ENCODE results near the gene SLC38A4. TPM values are rescaled to one million over a fixed set of nuclear protein-coding genes. Genes with fewer than 3 reads are reported as not detected.

SLC38A4 gene
- total and polyA plus RNA-seq, 9 of the 15 experiments (the other 6 are each of a cell fraction or from before 2014, with no cell fraction given), result 0.16 TPM; not detected in 8

DNA sequence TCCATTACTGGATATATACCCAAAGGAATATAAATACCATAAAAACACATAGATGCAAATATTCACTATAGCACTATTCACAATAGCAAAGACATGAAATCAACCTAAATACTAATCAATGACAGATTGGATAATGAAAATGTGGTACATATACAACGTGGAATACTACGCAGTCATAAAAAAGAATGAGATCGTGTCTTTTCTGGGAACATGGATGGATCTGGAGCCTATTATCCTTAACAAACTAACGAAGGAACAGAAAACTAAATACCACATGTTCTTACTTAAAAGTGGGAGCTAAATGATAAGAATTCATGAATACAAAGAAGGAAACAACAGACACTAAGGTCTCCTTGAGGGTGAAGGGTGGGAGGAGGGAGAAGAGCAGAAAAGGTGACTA lies 76.5 kb downstream of the SLC38A4 start:
- H3K27me3 ChIP-seq (ENCODE audit: control insufficient read depth in 2 of 2, insufficient read depth in 2 of 2, low read length in 2 of 2), result no peaks in the 10 kb centered on the region
- BruUV-seq (replicated peaks), result no TSS peak
- H3K4me1 ChIP-seq (replicated peaks in 1 of 2; ENCODE audit: control insufficient read depth in 2 of 2, insufficient read depth in 2 of 2, low read length in 2 of 2), result no peaks in the 10 kb centered on the region
- no peak overlapping the region for H3K4me2 ChIP-seq (ENCODE audit: insufficient read depth, low read length)
- H4K20me1 ChIP-seq (replicated peaks; ENCODE audit: control insufficient read depth, insufficient read depth, low read length), result no peaks in the 10 kb centered on the region
- no peaks in the 10 kb centered on the region for H3K9me3 ChIP-seq (replicated peaks; ENCODE audit: control insufficient read depth, insufficient read depth, low read depth, low read length)
- no peak overlapping the region for H3K27ac ChIP-seq (ENCODE audit: extremely low read depth, low read depth, low read length)
- ATAC-seq (no peak), FAIRE-seq (no peak), DNase-seq (ENCODE audit: extremely low read depth in 1 of 4, low spot score in 3 of 4) (no peak)
- H2AFZ ChIP-seq (ENCODE audit: low read depth, low read length), result no peak overlapping the region
- POLR2A ChIA-PET, result no interaction called here
- no peak overlapping the region for H3K4me3 ChIP-seq
- TF ChIP-seq SMAD2 (IDR thresholded peaks at IDR 0.05; ENCODE audit: low read depth, low read length), result no peak
- no peak for TF ChIP-seq ZNF79 (CRISPR knock-in tag; IDR thresholded peaks at IDR 0.05; ENCODE audit: low read depth)
- TF ChIP-seq FOXK2 (conservative IDR thresholded peaks at IDR 0.05 in 1 of 2, IDR thresholded peaks at IDR 0.05 in 1 of 2; ENCODE audit: low read depth in 2 of 2), result no peak
- TF ChIP-seq EP300 (IDR thresholded peaks at IDR 0.05; ENCODE audit: low read length), result no peak
- TF ChIP-seq ZNF146 (CRISPR knock-in tag; IDR thresholded peaks at IDR 0.05; ENCODE audit: unreplicated experiment), result peak; percentile 52
- no peak for TF ChIP-seq ETS2 (tag; IDR thresholded peaks at IDR 0.05; ENCODE audit: borderline replicate concordance, poor library complexity, severe bottlenecking)
- TF ChIP-seq HDGF (IDR thresholded peaks at IDR 0.05), result no peak
- no peaks in the 10 kb centered on the region for H3K36me3 ChIP-seq (ENCODE audit: control insufficient read depth, insufficient read depth, low read length)
- intact Hi-C loops (cut with micrococcal nuclease) (no loop called here), in situ Hi-C loops (cut with MboI) (no loop called here)
- no peak overlapping the region for H3K9ac ChIP-seq (ENCODE audit: insufficient read depth in 1 of 2, low read depth in 2 of 2, low read length in 2 of 2)
- CTCF ChIA-PET (ENCODE audit: low intra/inter-chr PET ratio), result no interaction called here
- WGBS (ENCODE audit: insufficient coverage, low coverage, missing lambda C conversion rate), result 8% methylated on average over 4 of the region's 4 CpGs
- H3K79me2 ChIP-seq (ENCODE audit: control insufficient read depth, insufficient read depth, low read length), result no peaks in the 10 kb centered on the region
- no peaks in the 10 kb centered on the region for H3K9me1 ChIP-seq (ENCODE audit: control insufficient read depth, insufficient read depth, low read length)

DNA sequence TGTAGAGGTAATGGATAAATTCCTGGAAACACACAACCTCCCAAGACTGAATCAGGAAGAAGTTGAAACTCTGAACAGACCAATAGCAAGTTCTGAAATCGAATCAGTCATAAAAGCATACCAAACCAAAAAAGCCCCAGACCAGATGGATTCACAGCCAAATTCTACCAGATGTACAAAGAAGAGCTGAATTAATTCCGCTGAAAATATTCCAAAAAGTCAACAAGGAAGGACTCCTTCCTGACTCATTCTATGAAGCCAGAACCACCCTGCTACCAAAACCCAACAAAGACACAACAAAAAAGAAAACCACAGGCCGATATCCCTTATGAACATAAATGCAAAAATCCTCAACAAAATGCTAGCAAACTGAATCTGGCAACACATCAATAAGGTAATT lies 81.5 kb downstream of the SLC38A4 start:
- Histone ChIP-seq H3K4me1 (replicated peaks in 1 of 2; ENCODE audit: control insufficient read depth in 2 of 2, insufficient read depth in 2 of 2, low read length in 2 of 2) (no peaks in the 10 kb centered on the region), H4K20me1 (replicated peaks; ENCODE audit: control insufficient read depth, insufficient read depth, low read length) (no peaks in the 10 kb centered on the region), H3K9ac (ENCODE audit: insufficient read depth in 1 of 2, low read depth in 2 of 2, low read length in 2 of 2) (no peak overlapping the region), H3K36me3 (ENCODE audit: control insufficient read depth, insufficient read depth, low read length) (no peaks in the 10 kb centered on the region), H3K4me3 (no peak overlapping the region), H3K9me3 (replicated peaks; ENCODE audit: control insufficient read depth, insufficient read depth, low read depth, low read length) (no peaks in the 10 kb centered on the region), H3K79me2 (ENCODE audit: control insufficient read depth, insufficient read depth, low read length) (no peaks in the 10 kb centered on the region), H3K9me1 (ENCODE audit: control insufficient read depth, insufficient read depth, low read length) (no peaks in the 10 kb centered on the region), H2AFZ (ENCODE audit: low read depth, low read length) (no peak overlapping the region), H3K27me3 (ENCODE audit: control insufficient read depth in 2 of 2, insufficient read depth in 2 of 2, low read length in 2 of 2) (no peaks in the 10 kb centered on the region), H3K4me2 (ENCODE audit: insufficient read depth, low read length) (no peak overlapping the region), H3K27ac (ENCODE audit: extremely low read depth, low read depth, low read length) (no peak overlapping the region)
- CTCF ChIA-PET (ENCODE audit: low intra/inter-chr PET ratio), result no interaction called here
- no TSS peak for BruUV-seq (replicated peaks)
- ATAC-seq (no peak), DNase-seq (ENCODE audit: extremely low read depth in 1 of 4, low spot score in 3 of 4) (no peak), FAIRE-seq (no peak)
- 0% methylated on average over 3 of the region's 3 CpGs for WGBS (ENCODE audit: insufficient coverage, low coverage, missing lambda C conversion rate)
- in situ Hi-C loops (cut with MboI) (no loop called here), intact Hi-C loops (cut with micrococcal nuclease) (no loop called here)
- POLR2A ChIA-PET, result no interaction called here
- no peak for TF ChIP-seq ZC3H11A (IDR thresholded peaks at IDR 0.05; ENCODE audit: low read depth, low read length)
- TF ChIP-seq GABPA (tag; conservative IDR thresholded peaks at IDR 0.05; ENCODE audit: low read depth), result no peak
- TF ChIP-seq ZNF445 (CRISPR knock-in tag; IDR thresholded peaks at IDR 0.05; ENCODE audit: low read depth), result no peak
- TF ChIP-seq, protein P1, sequence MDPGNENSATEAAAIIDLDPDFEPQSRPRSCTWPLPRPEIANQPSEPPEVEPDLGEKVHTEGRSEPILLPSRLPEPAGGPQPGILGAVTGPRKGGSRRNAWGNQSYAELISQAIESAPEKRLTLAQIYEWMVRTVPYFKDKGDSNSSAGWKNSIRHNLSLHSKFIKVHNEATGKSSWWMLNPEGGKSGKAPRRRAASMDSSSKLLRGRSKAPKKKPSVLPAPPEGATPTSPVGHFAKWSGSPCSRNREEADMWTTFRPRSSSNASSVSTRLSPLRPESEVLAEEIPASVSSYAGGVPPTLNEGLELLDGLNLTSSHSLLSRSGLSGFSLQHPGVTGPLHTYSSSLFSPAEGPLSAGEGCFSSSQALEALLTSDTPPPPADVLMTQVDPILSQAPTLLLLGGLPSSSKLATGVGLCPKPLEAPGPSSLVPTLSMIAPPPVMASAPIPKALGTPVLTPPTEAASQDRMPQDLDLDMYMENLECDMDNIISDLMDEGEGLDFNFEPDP (CRISPR knock-in tag; IDR thresholded peaks at IDR 0.05), result no peak
- TF ChIP-seq SAP30 (IDR thresholded peaks at IDR 0.05; ENCODE audit: borderline replicate concordance, insufficient read depth, low read depth, low read length, poor library complexity, severe bottlenecking), result no peak
- no peak for TF ChIP-seq CREB1 (IDR thresholded peaks at IDR 0.05)
- no peak for TF ChIP-seq CREB1 (CRISPR knock-in tag; IDR thresholded peaks at IDR 0.05)
- TF ChIP-seq TFAM (CRISPR knock-in tag; conservative IDR thresholded peaks at IDR 0.05), result no peak
- TF ChIP-seq ZNF165 (CRISPR knock-in tag; IDR thresholded peaks at IDR 0.05; ENCODE audit: borderline replicate concordance), result no peak
- TF ChIP-seq CEBPG (CRISPR knock-in tag; IDR thresholded peaks at IDR 0.05), result no peak
- no peak for TF ChIP-seq CEBPG (tag; conservative IDR thresholded peaks at IDR 0.05 in 1 of 2, IDR thresholded peaks at IDR 0.05 in 1 of 2)
